K562 (cell line): ENCODE results near the gene IRF2BP1. TPM values are rescaled to one million over a fixed set of nuclear protein-coding genes. Genes with fewer than 3 reads are reported as not detected.

ENCODE experiments used
- ARID2 ChIP-seq: fragments of 450-650 bp; IDR thresholded peaks from 2 replicates; pipeline ENCODE4 v1.6.1; 2017; ENCODE audit warnings: antibody characterized with exemption, mild to moderate bottlenecking
- HCFC1 ChIP-seq: IDR thresholded peaks from 2 replicates; pipeline ENCODE4 v1.6.1; 2012; ENCODE audit warnings: low read depth, low read length, improper control_type of control experiment
- HMBOX1 ChIP-seq: sonication (generic); IDR thresholded peaks from 2 replicates; pipeline ENCODE4 v1.6.1; 2016
- MLLT1 ChIP-seq, 2 experiments: fragments of 450-650 bp; IDR thresholded peaks; 2 replicates each; pipeline ENCODE4 v1.6.1; 2016
- MTA3 ChIP-seq: fragments of 450-650 bp; formaldehyde crosslinking; IDR thresholded peaks from 2 replicates; pipeline ENCODE4 v1.6.1; 2017; ENCODE audit warnings: mild to moderate bottlenecking, borderline replicate concordance
- PKNOX1 ChIP-seq: fragments of 450-650 bp; IDR thresholded peaks from 2 replicates; pipeline ENCODE4 v1.6.1; 2016
- U2AF1 ChIP-seq: fragments of 200-400 bp; formaldehyde crosslinking; optimal IDR thresholded peaks from 2 replicates; pipeline ENCODE3; 2017; ENCODE audit warnings: mild to moderate bottlenecking, low read depth, low read length, moderate library complexity
- ZBTB40 ChIP-seq, 2 experiments: fragments of 450-650 bp in 1 of 2; sonication (generic) in 1 of 2; formaldehyde crosslinking in 1 of 2; IDR thresholded peaks; 2 replicates each; pipeline versions ENCODE4 v1.7.1 to v1.9.0; 2016 to 2022; ENCODE audit warnings: inconsistent platforms in 1 of 2, mild to moderate bottlenecking in 1 of 2, missing genetic modification reagents in 1 of 2
- ZNF263 ChIP-seq: sonication (generic); formaldehyde crosslinking; IDR thresholded peaks from 2 replicates; pipeline ENCODE4 v1.8.0; 2022; ENCODE audit warnings: mild to moderate bottlenecking, missing genetic modification reagents, borderline replicate concordance
- polyA plus RNA-seq, 8 experiments: library from polyadenylated mRNA; depleted of rRNA in 4 of 8; stranded (reverse) in 5 of 8; unstranded in 3 of 8; fragments of >200 nt; fragmentation: Nextera tagmentation in 2 of 8; fragmentation: Illumina TruSeq in 1 of 8; extraction: Ambion mirVana in 2 of 8; extraction: Trizol in 1 of 8; gene quantifications; 2 replicates each; pipeline versions ENCODE4 v1.2.1 to v1.2.3, GENCODE V29; 2011 to 2014; ENCODE audit warnings: inconsistent platforms in 1 of 8, missing spikeins in 1 of 8
- total RNA-seq, 7 experiments: library from RNA; depleted of rRNA in 6 of 7; stranded (reverse); fragments of >200 nt in 6 of 7; fragmentation: Illumina TruSeq in 2 of 7; extraction: Trizol in 2 of 7; gene quantifications; 2 replicates each; pipeline versions ENCODE4 v1.2.1 to v1.2.3, GENCODE V29; 2011 to 2021; ENCODE audit warnings: low replicate concordance in 1 of 7

Gene IRF2BP1
- total and polyA plus RNA-seq, 9 of the 15 experiments (the other 6 are each of a cell fraction or from before 2014, with no cell fraction given) = 0.61 to 35.9 (median 3.5) TPM

- 0 out of 4 replicates have a peak, but pooled peaks of 1 of the 2 experiments have one; percentile 49 for TF ChIP-seq MLLT1 (IDR thresholded peaks at IDR 0.05)
- no peak for TF ChIP-seq HCFC1
- TF ChIP-seq PKNOX1 = peak; percentile 61; the same call in 1 of the 2 replicates
- peak; percentile 32; the same call in 1 of the 2 replicates for TF ChIP-seq ZBTB40 (IDR thresholded peaks at IDR 0.05)
- TF ChIP-seq ZBTB40 (CRISPR knock-in tag; IDR thresholded peaks at IDR 0.05) = no peak
- TF ChIP-seq MTA3 = no peak
- no peak for TF ChIP-seq U2AF1
- no peak for TF ChIP-seq ZNF263 (CRISPR knock-in tag)
- TF ChIP-seq HMBOX1 = no peak
- TF ChIP-seq ARID2 = no peak
Measured at GRCh38 chr19:45876161-45876410, 9.9 kb downstream of the IRF2BP1 start (continued).
